HTERT RPE-1 (cell line): ENCODE measurements around the gene CEACAM18.
"Not testable (repeated sequence)": the region's sequence is repeated elsewhere in the genome, so short reads cannot be mapped to it uniquely, and the experiment has no call there.

Experiments
- in situ Hi-C: fragments of 300-500 bp; cut with MboI; formaldehyde crosslinking; loops from 4 replicates; pipeline ENCODE4 v1.14.3; 2020; ENCODE audit warnings: low sequenced_read_pairs

Gene CEACAM18

GRCh38 chr19:51478381-51479234 lies at the start of gene CEACAM18:
Gene CEACAM18 (plus strand): TSS chr19:51478539.
- in situ Hi-C loops, result no loop called here

- in situ Hi-C loops, result no loop called here
These were observed 48.1 kb upstream of the CEACAM18 start for GRCh38 chr19:51430221-51430620.

GRCh38 chr19:51431124-51431523 lies 47.2 kb upstream of the CEACAM18 start:
- in situ Hi-C loops, result no loop called here

- in situ Hi-C loops, result no loop called here
These were observed 45.3 kb upstream of the CEACAM18 start for GRCh38 chr19:51433043-51433442.

GRCh38 chr19:51434456-51434855 lies 43.9 kb upstream of the CEACAM18 start:
- in situ Hi-C loops, result no loop called here

GRCh38 chr19:51439021-51439465 lies 39.3 kb upstream of the CEACAM18 start:
- in situ Hi-C loops, result no loop called here

- in situ Hi-C loops, result no loop called here
These were observed 38.3 kb upstream of the CEACAM18 start for GRCh38 chr19:51440052-51440451.

GRCh38 chr19:51440846-51441409 lies 37.4 kb upstream of the CEACAM18 start:
- in situ Hi-C loops, result no loop called here

- in situ Hi-C loops, result no loop called here
These were observed 36.6 kb upstream of the CEACAM18 start for GRCh38 chr19:51441410-51442390.

- in situ Hi-C loops, result not testable (repeated sequence)
These were observed 30.8 kb upstream of the CEACAM18 start for GRCh38 chr19:51447510-51447909.

- in situ Hi-C loops, result no loop called here
These were observed 30.3 kb upstream of the CEACAM18 start for GRCh38 chr19:51448011-51448410.

- in situ Hi-C loops, result no loop called here
These were observed 29.8 kb upstream of the CEACAM18 start for GRCh38 chr19:51448411-51449016.

GRCh38 chr19:51450730-51451307 lies 27.5 kb upstream of the CEACAM18 start:
- in situ Hi-C loops, result no loop called here

- in situ Hi-C loops, result no loop called here
These were observed 21.6 kb upstream of the CEACAM18 start for GRCh38 chr19:51456541-51457290.

GRCh38 chr19:51457351-51458013 lies 20.9 kb upstream of the CEACAM18 start:
- in situ Hi-C loops, result no loop called here

GRCh38 chr19:51458051-51458645 lies 20.2 kb upstream of the CEACAM18 start, which contains the start of gene SIGLEC8:
Gene SIGLEC8 (minus strand): TSS chr19:51458454. CDS start chr19:51458387, 67 bp downstream.
- in situ Hi-C loops, result no loop called here

- in situ Hi-C loops, result no loop called here
These were observed 19.3 kb upstream of the CEACAM18 start for GRCh38 chr19:51458899-51459505.
